NB4 (cell line): ENCODE measurements around the gene METAP1D.
A peak's percentile ranks its signal among the peaks of the same experiment; 100 is the strongest.

ENCODE experiments used
- DNase-seq: peaks from one replicate; pipeline ENCODE4 v3.0.0; 2010; ENCODE audit warnings: low read depth
- H3K4me3 ChIP-seq: one replicate; pipeline ENCODE4 v1.5.1; 2011; ENCODE audit warnings: mild to moderate bottlenecking, low read depth, low read length, moderate library complexity
- MYC ChIP-seq: IDR thresholded peaks from 2 replicates; pipeline ENCODE4 v1.6.1; 2011; ENCODE audit warnings: low read depth, low read length
- POLR2A ChIP-seq: IDR thresholded peaks from 2 replicates; pipeline ENCODE4 v1.6.1; 2011; ENCODE audit warnings: mild to moderate bottlenecking; ENCODE audit not compliant: insufficient read length; ENCODE audit errors: extremely low read depth
- TF ChIP-seq, protein P1 (sequence below): IDR thresholded peaks from one replicate; pipeline ENCODE4 v1.5.1; 2012; ENCODE audit warnings: low read depth, low read length
- TF ChIP-seq, protein P2 (sequence below): IDR thresholded peaks from 2 replicates; pipeline ENCODE4 v1.6.1; 2011; ENCODE audit warnings: low read depth, low read length

The METAP1D gene

DNA sequence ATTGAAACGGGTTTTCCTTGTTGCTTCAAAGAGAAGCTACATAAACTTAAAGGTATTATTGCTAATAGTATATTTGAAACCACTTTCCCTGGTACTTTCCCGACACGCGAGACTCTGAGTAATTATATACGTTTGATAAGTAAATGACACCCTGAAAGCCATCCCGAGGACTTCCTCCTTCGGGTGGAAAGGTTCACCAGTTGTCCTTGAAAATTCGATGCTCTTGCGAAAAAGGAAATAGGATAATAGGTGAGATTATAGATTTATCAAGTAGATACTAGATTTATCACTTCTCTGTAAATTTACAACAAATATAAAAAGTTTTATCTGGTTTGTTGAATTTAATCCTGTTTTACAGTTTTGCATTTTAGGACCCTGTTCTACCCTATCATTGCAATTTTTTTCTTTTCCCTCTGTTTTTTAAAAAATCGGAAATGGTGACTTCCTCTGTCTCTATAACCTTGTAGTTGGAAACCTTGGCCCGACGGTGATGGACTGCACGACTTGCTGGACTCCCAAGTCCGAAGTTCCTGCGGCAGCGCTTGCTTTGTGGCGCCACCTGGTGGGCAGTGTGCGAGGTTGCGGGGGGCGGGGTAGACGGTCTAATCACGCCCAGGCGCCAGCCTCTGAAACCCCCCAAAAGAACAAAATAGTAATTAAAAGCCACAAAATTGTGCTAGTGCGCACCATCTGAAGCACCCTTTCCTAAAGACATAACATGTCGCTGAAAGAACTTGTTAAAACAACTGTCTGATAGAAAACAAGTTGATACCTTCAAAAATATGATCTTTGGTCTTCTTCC is 103.9 kb downstream of the METAP1D start:
- H3K4me3 ChIP-seq, result peak overlapping the region; percentile 64
- peak; percentile 90 for DNase-seq
- TF ChIP-seq, protein P1, sequence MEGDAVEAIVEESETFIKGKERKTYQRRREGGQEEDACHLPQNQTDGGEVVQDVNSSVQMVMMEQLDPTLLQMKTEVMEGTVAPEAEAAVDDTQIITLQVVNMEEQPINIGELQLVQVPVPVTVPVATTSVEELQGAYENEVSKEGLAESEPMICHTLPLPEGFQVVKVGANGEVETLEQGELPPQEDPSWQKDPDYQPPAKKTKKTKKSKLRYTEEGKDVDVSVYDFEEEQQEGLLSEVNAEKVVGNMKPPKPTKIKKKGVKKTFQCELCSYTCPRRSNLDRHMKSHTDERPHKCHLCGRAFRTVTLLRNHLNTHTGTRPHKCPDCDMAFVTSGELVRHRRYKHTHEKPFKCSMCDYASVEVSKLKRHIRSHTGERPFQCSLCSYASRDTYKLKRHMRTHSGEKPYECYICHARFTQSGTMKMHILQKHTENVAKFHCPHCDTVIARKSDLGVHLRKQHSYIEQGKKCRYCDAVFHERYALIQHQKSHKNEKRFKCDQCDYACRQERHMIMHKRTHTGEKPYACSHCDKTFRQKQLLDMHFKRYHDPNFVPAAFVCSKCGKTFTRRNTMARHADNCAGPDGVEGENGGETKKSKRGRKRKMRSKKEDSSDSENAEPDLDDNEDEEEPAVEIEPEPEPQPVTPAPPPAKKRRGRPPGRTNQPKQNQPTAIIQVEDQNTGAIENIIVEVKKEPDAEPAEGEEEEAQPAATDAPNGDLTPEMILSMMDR, result peak; percentile 90
- TF ChIP-seq MYC, result 0 out of 2 replicates have a peak, but pooled peaks have one; percentile 26
- no peak for TF ChIP-seq POLR2A
- TF ChIP-seq, protein P2, sequence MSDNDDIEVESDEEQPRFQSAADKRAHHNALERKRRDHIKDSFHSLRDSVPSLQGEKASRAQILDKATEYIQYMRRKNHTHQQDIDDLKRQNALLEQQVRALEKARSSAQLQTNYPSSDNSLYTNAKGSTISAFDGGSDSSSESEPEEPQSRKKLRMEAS, result peak; percentile 55

DNA sequence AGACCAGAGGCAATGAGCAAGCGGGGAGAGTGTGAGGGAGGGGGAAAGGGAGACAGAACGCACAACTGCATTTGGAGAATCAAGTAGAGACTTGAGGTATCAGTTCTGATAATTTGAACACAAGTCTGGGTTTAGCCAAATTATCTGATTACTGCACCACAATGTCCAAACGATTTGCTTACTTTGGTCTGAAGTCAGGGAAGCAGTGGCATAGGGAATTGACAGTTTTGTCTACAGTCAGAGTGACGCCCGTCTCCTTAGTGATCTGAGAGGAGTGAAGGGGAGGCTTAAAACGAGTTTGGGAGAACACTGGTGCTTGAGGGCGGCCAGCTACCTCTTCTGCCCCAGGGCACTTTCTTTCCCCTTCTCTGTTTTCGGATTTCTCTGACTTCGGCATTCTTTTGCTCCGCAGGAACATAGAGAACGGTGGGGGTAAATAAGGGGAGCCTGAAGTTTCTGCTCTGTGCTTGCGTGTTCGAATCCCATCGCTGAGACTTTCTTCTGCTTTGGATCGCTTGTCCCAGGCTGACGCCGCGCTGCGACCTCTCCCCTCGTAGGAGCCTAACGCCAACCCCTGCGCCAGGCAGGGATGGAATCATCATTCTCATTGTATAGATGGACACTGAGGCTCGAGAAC is 105.8 kb downstream of the METAP1D start:
- no peak overlapping the region for H3K4me3 ChIP-seq
- TF ChIP-seq, protein P2, result no peak
- TF ChIP-seq, protein P1, result no peak
- no peak for DNase-seq

DNA sequence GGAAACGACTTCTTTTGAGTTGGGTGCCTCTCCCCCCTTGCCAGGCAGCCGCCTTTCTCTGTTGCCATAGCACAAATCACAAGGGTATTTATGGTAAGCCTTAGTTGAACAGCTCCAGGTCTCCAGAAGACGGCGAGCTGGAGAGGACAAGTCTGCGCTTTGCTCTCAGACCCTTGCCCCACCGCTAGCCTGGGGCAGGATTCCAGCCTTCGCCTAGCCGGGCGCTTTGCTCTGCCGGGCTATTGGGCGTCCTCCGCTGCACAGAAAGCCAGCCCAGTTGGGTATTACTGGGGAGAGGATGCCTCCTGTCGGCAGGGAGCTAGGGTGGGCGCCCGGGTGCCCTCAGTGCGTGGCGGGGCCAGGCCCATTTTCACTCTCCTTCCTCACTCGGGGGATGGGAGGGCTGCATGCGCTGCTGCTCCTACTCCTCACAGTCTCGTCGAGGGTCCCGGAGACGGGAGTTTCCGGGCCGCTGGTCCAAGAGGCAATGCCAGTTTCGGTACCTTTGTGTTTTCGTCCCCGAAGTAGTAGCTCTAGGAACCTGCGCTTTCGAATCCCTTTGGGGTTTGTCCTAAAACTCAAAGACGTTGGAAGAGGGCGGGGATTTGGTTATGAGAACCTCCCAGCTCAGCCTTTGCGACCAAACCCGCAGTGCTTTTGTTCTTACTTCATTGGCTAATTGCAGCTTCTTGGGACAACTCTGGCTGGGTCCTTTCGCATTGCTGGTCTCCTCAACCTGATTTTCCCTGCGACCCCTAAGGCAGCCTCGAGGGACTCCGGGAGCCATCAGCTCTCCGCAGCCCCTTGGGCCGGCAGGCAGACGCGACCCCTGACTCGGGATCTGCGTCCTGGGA is 106.6 kb downstream of the METAP1D start:
- peak overlapping the region; percentile 40 for H3K4me3 ChIP-seq
- peak; percentile 66 for DNase-seq
- no peak for TF ChIP-seq MYC
- TF ChIP-seq, protein P1, result peak; percentile 14

DNA sequence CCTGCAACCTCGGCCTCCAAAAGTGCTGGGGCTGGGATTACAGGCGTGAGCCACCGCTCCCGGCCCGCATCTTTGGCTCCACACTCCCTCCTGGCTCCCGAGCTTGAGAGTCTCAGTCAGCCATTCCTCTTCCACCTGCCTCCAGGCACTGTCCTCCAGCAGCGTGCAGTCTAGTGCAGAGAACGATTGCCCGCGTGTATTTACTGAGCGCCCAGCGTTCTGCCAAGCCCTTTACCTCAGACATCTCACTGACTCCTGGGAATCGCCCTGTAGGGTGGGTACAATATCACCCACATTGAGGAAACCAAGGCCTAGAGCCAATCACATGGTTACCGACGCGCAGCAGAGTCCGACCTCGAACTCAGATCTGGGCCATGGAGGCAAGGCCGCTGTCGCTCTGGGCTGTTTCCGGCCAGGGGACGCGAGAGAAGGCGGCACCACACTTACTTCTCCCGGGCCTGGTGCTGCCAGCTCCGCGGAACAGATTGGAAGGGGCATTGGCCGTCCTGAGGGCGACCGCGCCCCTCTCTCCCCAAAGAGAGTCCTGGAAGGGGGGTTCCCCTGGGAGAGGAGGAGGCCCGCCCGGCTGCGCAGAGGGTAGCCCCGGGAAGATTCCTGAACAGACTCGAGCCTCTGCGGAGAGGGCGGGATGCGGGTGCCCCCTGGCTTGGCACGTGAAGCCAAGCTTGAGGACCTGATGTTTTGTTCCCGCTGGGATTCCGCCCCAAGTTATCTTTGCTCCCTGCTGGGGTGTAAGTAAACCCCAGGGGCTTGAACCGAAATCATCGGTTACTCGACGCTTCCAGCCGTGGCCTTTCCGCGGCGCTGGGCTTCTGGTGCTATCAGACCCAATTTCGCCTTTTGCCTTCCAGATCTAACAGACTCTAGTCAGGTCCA is 108.2 kb downstream of the METAP1D start:
- DNase-seq, result no peak
- TF ChIP-seq, protein P2, result no peak
- TF ChIP-seq, protein P1, result no peak
- TF ChIP-seq POLR2A (no peak), MYC (no peak)
- H3K4me3 ChIP-seq, result no peak overlapping the region

DNA sequence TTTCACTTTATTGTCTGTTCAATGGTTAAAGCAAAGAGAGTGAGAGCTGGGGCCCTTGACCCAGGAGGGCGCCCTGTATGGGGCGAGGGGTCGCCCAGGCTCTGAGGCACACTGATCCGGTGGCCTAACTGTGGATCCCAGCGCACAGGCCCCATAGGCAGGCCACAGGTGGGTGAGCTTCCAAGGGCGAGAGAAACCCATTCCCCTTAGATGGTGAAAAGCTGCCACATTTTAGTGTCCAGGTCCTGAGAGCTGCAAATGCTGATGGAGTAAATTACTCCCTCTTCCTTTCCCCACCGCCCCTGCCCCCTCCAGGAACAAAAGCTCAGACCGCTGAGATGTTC is 108.8 kb downstream of the METAP1D start:
- no peak overlapping the region for H3K4me3 ChIP-seq
- TF ChIP-seq, protein P2, result no peak
- TF ChIP-seq POLR2A (no peak), MYC (no peak)
- TF ChIP-seq, protein P1, result no peak
- no peak for DNase-seq
